Measurements from ENCODE around the gene CST7.

Gene CST7

DNA sequence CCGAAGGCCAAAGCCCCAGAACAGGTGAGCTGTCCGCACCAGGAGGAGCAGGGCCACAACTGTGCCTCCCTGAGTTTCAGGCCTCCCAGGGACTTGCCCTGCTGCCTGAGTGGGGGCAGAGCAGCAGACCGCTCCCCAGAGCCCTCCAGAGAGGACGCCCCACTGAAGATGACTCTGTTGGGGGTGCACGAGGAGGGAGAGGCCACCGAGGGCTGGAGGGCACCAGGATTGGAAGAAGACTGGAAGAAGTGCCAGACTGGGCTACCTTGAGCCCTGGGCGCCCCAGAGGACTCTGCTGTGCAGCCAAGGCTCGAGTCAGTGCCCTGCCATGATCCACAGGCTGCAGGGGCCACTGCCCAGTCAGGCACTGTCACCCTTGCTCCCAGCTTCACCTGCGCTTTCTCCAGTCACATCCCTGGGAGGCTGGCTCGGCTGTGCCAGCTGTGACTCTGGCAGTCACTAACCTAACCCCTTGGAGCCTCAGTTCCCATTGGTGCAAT lies 11.3 kb downstream of the CST7 start:
- TF ChIP-seq, protein P1, sequence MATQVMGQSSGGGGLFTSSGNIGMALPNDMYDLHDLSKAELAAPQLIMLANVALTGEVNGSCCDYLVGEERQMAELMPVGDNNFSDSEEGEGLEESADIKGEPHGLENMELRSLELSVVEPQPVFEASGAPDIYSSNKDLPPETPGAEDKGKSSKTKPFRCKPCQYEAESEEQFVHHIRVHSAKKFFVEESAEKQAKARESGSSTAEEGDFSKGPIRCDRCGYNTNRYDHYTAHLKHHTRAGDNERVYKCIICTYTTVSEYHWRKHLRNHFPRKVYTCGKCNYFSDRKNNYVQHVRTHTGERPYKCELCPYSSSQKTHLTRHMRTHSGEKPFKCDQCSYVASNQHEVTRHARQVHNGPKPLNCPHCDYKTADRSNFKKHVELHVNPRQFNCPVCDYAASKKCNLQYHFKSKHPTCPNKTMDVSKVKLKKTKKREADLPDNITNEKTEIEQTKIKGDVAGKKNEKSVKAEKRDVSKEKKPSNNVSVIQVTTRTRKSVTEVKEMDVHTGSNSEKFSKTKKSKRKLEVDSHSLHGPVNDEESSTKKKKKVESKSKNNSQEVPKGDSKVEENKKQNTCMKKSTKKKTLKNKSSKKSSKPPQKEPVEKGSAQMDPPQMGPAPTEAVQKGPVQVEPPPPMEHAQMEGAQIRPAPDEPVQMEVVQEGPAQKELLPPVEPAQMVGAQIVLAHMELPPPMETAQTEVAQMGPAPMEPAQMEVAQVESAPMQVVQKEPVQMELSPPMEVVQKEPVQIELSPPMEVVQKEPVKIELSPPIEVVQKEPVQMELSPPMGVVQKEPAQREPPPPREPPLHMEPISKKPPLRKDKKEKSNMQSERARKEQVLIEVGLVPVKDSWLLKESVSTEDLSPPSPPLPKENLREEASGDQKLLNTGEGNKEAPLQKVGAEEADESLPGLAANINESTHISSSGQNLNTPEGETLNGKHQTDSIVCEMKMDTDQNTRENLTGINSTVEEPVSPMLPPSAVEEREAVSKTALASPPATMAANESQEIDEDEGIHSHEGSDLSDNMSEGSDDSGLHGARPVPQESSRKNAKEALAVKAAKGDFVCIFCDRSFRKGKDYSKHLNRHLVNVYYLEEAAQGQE (IDR thresholded peaks at IDR 0.05; ENCODE audit: insufficient read depth in 1 of 2, low read depth in 2 of 2, low read length in 2 of 2): no peak
- TF ChIP-seq FOXP2 (optimal IDR thresholded peaks at IDR 0.05; ENCODE audit: borderline replicate concordance, extremely low read depth, extremely low read length, insufficient read depth) (no peak), TAF1 (IDR thresholded peaks at IDR 0.05; ENCODE audit: borderline replicate concordance, insufficient read depth, low read length) (no peak), POLR2AphosphoS5 (IDR thresholded peaks at IDR 0.05; ENCODE audit: low read depth, low read length) (no peak), SIN3A (IDR thresholded peaks at IDR 0.05; ENCODE audit: borderline replicate concordance, insufficient read depth, low read length) (no peak)

DNA sequence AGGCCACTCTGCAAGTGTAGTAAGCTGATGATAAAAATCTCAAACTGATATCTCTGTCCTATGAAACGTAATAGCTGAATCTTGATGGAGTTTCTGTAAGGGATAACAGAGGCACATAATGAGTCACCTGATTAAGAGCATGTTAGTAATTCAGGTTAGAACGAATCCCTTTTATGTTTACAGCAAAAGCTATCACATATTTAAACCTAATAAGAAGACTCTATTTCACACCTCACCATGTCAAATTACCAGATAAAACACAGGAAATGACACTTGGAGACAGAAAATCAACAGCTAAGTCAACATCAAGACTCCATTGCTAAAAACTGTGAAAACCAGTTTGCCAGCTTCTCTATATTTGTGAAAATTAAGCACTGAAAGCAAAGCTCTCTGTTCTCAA lies 11.8 kb downstream of the CST7 start:
- no peak for TF ChIP-seq SIN3A (IDR thresholded peaks at IDR 0.05; ENCODE audit: borderline replicate concordance, insufficient read depth, low read length)
- TF ChIP-seq, protein P1 (IDR thresholded peaks at IDR 0.05; ENCODE audit: insufficient read depth in 1 of 2, low read depth in 2 of 2, low read length in 2 of 2): no peak
- no peak for TF ChIP-seq FOXP2 (optimal IDR thresholded peaks at IDR 0.05; ENCODE audit: borderline replicate concordance, extremely low read depth, extremely low read length, insufficient read depth)
- no peak for TF ChIP-seq TAF1 (IDR thresholded peaks at IDR 0.05; ENCODE audit: borderline replicate concordance, insufficient read depth, low read length)
- TF ChIP-seq POLR2AphosphoS5 (IDR thresholded peaks at IDR 0.05; ENCODE audit: low read depth, low read length): no peak

DNA sequence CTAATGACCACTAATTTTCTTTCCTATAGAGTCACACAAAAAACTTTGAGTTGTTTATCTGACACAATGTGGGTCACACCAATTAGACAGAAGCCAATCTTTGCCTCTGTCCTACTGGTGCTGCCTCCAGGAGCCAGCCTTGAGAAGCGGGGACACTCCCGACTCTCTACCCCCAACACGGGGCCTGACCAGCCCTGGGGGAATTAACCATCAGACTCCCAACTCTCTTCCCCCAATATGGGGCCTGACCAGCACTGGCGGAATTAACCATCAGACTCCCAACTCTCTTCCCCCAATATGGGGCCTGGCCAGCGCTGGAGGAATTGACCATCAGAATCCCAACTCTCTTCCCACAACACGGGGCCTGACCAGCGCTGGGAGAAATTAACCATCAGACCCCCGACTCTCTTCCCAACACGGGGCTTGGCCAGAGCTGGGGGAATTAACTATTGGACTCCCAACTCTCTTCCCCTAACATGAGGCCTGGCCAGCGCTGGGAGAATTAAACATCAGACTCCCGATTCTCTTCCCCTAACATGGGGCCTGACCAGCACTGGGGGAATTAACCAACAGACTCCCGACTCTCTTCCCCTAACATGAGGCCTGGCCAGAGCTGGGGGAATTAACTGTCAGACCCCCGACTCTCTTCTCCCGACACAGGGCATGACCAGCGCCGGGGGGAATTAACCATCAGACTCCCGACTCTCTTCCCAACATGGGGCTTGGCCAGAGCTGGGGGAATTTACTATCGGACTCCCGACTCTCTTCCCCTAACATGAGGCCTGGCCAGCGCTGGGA lies 12.5 kb downstream of the CST7 start:
- TF ChIP-seq SIN3A (IDR thresholded peaks at IDR 0.05; ENCODE audit: borderline replicate concordance, insufficient read depth, low read length): no peak
- no peak for TF ChIP-seq FOXP2 (optimal IDR thresholded peaks at IDR 0.05; ENCODE audit: borderline replicate concordance, extremely low read depth, extremely low read length, insufficient read depth)
- no peak for TF ChIP-seq TAF1 (IDR thresholded peaks at IDR 0.05; ENCODE audit: borderline replicate concordance, insufficient read depth, low read length)
- TF ChIP-seq POLR2AphosphoS5 (IDR thresholded peaks at IDR 0.05; ENCODE audit: low read depth, low read length): no peak
- TF ChIP-seq, protein P1 (IDR thresholded peaks at IDR 0.05; ENCODE audit: insufficient read depth in 1 of 2, low read depth in 2 of 2, low read length in 2 of 2): no peak

DNA sequence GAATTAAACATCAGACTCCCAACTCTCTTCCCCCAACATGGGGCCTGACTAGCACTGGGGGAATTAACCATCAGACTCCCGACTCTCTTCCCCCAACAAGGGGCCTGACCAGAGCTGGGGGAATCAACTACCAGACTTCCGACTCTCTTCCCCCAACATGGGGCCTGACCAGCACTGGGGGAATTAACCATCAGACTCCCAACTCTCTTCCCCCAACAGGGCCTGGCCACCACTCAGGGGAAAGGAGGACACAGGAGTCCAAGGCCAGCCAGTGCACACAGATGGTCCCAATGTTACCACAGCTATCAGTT lies 13.1 kb downstream of the CST7 start:
- TF ChIP-seq, protein P1 (IDR thresholded peaks at IDR 0.05; ENCODE audit: insufficient read depth in 1 of 2, low read depth in 2 of 2, low read length in 2 of 2): no peak
- TF ChIP-seq POLR2AphosphoS5 (IDR thresholded peaks at IDR 0.05; ENCODE audit: low read depth, low read length) (no peak), TAF1 (IDR thresholded peaks at IDR 0.05; ENCODE audit: borderline replicate concordance, insufficient read depth, low read length) (no peak)

Measured in PFSK-1 (cell line).